ENCODE results near the gene ARSA.

ARSA gene

GRCh38 chr22:50673231-50674129, 45.5 kb upstream of the ARSA start:
- DNase-seq (ENCODE audit: low read depth): no peak
- H3K4me3 ChIP-seq (ENCODE audit: low read depth, low read length): no peak overlapping the region
- no peak for TF ChIP-seq CTCF (IDR thresholded peaks at IDR 0.05; ENCODE audit: low read depth, low read length, missing control alignments)

- no peak for TF ChIP-seq CTCF (IDR thresholded peaks at IDR 0.05; ENCODE audit: low read depth, low read length, missing control alignments)
- no peak within 1 kb of the TSS for H3K4me3 ChIP-seq (ENCODE audit: low read depth, low read length)
- no peak for DNase-seq (ENCODE audit: low read depth)
Measured at GRCh38 chr22:50672471-50673230, 44.7 kb upstream of the ARSA start, which contains the start of gene SHANK3. Gene SHANK3, plus strand, starts transcription at chr22:50672823.

- no peak for TF ChIP-seq CTCF (IDR thresholded peaks at IDR 0.05; ENCODE audit: low read depth, low read length, missing control alignments)
- DNase-seq (ENCODE audit: low read depth): no peak
- no peak overlapping the region for H3K4me3 ChIP-seq (ENCODE audit: low read depth, low read length)
Measured at GRCh38 chr22:50672041-50672440, 44.1 kb upstream of the ARSA start.

GRCh38 chr22:50671641-50672040, 43.7 kb upstream of the ARSA start:
- no peak overlapping the region for H3K4me3 ChIP-seq (ENCODE audit: low read depth, low read length)
- TF ChIP-seq CTCF (IDR thresholded peaks at IDR 0.05; ENCODE audit: low read depth, low read length, missing control alignments): no peak
- no peak for DNase-seq (ENCODE audit: low read depth)

- no peak overlapping the region for H3K4me3 ChIP-seq (ENCODE audit: low read depth, low read length)
- DNase-seq (ENCODE audit: low read depth): no peak
Measured at GRCh38 chr22:50670914-50671538, 43.1 kb upstream of the ARSA start.

GRCh38 chr22:50670513-50670912, 42.6 kb upstream of the ARSA start:
- no peak for DNase-seq (ENCODE audit: low read depth)
- no peak overlapping the region for H3K4me3 ChIP-seq (ENCODE audit: low read depth, low read length)
- TF ChIP-seq CTCF (IDR thresholded peaks at IDR 0.05; ENCODE audit: low read depth, low read length, missing control alignments): no peak

More at GRCh38 chr22:50670914-50671538, 43.1 kb upstream of the ARSA start:
- no peak for TF ChIP-seq CTCF (IDR thresholded peaks at IDR 0.05; ENCODE audit: low read depth, low read length, missing control alignments)
